ENCODE results near the gene CRIP1.

Gene CRIP1

DNA sequence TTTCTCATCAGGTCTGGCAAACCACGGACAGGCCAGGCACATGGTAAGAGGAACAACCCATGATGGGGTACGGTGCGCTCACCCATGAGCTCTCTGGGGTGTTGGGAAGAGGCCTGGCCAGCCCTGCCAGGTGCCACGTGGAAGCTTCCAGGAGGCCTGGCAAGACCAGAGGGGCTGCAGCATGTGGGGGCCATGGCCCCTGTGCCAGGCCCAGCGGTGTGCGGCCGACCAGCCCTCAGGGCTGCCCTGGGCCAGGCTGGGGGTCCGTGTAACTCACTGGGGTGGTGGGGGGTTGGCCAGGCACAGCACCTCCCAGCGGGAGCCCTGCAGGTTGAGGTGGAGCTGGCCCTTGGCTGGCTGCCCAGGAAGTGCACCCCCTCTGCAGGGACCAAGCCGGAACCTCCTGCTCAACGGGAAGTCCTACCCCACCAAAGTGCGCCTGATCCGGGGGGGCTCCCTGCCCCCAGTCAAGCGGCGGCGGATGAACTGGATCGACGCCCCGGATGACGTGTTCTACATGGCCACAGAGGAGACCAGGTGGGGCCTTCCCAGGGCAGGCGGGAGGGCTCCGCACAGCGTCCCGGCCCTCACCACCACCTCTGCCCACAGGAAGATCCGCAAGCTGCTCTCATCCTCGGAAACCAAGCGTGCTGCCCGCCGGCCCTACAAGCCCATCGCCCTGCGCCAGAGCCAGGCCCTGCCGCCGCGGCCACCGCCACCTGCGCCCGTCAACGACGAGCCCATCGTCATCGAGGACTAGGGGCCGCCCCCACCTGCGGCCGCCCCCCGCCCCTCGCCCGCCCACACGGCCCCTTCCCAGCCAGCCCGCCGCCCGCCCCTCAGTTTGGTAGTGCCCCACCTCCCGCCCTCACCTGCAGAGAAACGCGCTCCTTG lies 17.0 kb upstream of the CRIP1 start:
- in situ Hi-C loops (cut with HindIII; ENCODE audit: low sequenced_read_pairs): no loop called here

DNA sequence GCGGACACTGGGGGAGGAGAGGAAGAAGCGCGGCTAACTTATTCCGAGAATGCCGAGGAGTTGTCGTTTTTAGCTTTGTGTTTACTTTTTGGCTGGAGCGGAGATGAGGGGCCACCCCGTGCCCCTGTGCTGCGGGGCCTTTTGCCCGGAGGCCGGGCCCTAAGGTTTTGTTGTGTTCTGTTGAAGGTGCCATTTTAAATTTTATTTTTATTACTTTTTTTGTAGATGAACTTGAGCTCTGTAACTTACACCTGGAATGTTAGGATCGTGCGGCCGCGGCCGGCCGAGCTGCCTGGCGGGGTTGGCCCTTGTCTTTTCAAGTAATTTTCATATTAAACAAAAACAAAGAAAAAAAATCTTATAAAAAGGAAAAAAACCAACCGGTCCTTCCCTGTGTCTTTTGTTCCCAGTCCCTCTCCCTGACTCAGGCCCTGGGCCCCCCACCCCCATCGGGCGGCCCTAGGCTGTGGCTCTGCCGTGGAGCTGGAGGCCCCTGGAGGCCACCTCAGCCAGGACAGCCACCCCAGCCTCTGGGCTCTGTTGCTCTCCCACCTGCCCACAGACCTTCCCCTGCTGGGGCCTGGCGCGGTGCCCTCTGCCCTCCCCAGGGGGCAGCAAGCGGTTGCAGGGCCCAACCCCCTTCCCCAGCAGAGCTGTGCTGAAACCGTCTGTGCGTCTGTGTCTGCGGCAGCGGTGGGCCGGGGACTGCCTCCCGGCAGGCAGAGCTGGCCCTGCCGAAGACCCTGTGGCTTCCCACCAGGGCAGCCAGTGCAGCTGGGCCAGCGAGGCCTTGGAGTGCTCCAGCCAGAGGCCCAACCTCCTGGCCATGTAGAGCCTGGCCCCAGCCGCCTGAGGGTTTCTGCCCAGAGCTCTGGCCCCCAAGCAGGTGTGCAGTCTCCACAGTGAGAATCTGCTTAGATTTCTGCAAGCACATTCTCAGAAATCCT lies 16.1 kb upstream of the CRIP1 start:
- in situ Hi-C loops (cut with HindIII; ENCODE audit: low sequenced_read_pairs): no loop called here

DNA sequence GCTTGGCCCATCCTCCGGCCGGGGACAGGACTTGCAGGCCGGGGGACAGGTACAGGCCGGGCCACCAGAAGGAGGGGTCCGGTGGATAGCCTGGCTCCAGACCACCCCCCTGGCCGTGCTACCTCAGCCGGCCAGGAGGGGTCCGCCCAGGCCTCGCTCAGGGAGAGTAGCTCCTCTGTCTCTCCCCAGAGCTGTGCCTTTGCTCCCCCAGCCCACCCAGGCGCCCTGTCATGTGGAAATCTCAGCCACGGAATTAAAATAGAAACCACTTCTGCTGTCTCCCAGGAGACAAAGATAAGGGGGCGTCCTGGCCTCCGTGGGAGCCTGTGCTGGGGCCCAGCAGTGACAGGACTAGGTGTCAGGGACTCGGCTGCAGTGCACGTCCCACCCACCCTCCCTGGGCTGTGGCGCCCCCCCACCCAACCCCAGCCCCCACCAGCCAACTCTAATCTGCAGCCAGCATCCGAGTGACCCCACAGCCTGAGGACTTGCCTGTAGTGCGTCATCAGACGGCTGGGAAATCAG lies 15.3 kb upstream of the CRIP1 start:
- in situ Hi-C loops (cut with HindIII; ENCODE audit: low sequenced_read_pairs): no loop called here

DNA sequence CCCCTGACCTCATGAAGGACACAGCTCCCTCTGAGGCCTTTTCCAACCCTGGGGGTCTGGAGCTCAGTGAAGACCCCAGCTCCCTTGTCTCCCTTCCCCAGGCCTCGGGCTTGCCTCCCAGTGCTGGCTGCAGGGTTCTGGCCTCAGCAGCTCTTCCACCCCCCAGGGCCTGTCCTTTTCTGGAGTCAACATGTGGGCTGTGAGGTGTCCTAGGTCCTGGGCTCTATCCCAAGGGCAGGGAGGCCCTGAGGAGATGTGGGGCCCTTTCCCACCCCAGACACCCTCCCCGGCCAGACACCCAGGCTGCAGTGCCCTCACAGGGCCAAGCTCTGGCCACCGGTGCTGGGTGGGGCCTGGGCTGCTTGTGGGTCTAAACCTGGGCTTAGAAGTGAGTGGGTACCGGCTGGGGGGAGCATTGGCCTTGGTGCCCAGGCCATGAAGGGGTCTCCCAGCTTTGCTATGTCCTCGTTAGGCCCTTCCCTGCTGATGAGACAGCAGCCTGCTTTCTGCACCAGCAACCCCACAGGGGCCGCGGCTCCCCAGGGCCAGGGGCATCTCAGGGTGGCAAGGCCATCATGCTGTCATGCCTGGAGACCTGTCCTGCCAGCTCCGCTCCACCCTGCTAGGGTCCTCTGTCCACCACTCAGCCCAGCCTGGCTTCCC lies 14.7 kb upstream of the CRIP1 start:
- in situ Hi-C loops (cut with HindIII; ENCODE audit: low sequenced_read_pairs): no loop called here

DNA sequence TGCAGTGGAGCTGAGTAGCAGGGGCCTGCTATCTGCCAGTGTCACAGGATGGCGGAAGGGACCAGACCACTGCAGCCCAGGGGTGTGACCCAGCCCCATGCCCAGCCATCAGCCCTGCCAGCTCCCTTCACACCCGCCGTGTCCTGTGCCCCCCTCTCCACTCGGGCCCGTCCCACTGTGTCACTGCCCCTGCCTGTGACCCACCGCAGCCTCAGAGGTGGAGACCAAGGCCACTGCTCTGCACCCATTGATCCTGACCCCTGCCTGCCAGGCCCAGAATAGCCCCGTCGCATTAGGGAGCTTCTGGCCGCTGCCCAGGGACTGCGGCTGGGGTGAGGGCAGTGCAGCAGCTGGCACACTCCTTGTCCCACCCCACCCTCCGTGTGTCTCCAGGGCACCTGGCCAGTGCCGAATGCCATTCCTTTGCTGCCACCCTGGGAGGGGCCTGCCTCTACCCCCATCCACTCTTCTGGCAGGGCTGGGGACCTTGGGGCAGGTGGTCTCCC lies 14.1 kb upstream of the CRIP1 start:
- in situ Hi-C loops (cut with HindIII; ENCODE audit: low sequenced_read_pairs): no loop called here

DNA sequence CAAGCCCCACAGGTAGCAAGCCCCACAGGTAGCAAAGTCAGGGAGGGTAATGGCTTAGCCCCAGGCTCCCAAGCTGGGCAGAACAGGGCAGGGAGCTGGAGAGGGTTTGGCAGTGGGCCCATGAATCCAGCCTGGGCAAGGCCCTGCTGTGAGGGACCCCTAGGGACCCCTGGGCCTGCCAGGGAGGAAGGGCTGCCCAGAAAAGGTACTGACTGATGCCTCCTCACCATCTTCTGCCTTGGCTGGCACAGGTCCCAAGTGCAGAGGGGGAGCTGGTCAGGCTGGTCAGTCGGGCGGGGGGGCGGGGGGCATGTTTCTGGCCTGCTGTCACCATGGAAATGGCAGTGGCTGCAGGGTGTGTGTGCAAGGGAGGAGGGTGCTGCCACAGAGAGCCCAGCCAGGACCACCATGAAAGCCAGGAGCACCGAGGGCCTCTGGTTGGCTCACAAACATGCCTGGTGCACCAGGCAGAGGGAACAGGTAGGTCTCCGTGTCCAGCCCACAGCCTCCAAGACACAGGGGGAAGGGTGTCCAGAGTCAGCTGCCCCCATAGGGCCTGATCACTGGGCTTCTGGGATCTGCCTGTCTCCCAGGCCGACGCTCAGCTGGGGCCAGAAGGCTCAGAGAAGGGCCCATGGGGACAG lies 13.5 kb upstream of the CRIP1 start:
- in situ Hi-C loops (cut with HindIII; ENCODE audit: low sequenced_read_pairs): no loop called here

DNA sequence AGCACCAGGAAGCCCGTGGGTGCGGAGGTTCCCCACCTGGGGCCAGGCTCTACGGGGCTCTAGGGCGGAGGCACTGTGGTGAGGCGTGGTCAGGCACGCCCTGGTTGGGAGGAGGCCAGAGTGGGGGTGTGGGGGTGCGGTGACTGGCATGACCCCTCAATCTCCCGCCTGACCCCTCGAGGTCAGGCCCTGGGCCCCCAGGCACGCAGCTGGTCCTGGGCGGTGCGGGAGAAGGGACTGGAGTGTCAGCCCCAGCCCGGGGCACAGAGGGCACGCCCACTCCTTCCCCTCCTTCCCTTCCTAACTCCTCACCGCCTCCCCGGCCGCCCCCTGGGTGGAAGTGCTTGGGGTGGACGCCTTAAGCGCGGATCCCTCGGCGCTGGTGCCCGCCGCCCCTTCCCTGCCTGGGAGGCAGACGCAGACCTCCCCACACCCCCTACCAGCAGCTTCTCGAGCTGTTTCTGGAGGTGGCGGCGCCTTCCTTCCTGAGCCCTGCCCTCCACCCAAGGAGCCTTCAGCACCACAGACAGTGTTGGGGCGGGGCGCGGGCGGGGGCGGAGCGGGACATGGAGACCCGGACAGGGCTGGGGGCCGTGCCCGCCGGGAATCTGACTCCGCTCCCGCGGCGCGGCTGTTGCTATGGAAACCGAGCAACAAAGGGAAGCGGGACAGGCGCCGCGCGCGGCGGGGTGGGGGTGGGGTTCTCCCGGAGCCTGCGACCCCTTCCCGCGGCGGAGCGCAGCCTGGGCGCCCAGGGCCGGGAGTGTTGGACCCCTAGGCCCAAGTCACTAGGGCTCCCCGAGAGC lies 12.8 kb upstream of the CRIP1 start:
- in situ Hi-C loops (cut with HindIII; ENCODE audit: low sequenced_read_pairs): no loop called here

DNA sequence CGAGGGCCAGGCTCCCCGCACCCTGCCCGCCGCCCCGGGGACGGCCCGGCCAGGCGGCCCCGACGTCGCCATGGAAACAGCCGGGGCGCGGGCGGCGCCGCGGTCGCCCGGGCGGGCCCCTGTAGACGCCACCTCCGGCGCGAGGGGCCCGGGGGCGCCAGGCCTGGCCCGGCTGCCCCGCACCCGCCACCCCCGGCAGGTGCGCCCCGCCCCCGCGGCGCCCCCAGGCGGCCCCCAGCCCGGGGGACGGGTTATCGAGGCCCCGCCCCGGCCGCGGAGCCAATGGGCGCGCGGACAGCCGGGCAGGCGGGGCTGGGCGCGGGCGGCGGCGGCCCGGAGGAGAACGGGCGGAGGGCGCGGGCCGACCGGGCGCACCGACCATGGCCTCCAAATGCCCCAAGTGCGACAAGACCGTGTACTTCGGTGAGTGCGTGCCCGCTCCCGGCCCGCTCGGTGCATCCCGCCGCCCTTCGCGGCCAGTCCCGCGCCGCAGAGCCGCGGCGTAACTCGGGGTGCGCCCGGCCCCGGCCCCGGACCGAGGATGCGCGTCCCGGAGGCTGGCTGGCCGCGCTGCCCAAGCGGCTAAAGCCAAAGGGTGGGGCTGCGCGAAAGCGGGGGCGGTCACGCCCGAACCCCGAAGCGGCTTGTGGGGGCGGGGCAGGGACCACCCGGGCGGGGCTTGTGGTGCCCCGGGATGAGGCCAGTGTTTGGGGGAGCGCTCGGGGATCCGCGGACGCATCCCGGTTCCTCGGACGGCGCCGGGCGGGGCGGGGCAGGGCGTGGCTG lies 12.0 kb upstream of the CRIP1 start, which contains the start of gene CRIP2:
Gene CRIP2 (plus strand): TSS at position 339 of the 786 bp plus-strand sequence. CDS start 42 bp downstream, at position 381.
- in situ Hi-C loops (cut with HindIII; ENCODE audit: low sequenced_read_pairs): no loop called here

DNA sequence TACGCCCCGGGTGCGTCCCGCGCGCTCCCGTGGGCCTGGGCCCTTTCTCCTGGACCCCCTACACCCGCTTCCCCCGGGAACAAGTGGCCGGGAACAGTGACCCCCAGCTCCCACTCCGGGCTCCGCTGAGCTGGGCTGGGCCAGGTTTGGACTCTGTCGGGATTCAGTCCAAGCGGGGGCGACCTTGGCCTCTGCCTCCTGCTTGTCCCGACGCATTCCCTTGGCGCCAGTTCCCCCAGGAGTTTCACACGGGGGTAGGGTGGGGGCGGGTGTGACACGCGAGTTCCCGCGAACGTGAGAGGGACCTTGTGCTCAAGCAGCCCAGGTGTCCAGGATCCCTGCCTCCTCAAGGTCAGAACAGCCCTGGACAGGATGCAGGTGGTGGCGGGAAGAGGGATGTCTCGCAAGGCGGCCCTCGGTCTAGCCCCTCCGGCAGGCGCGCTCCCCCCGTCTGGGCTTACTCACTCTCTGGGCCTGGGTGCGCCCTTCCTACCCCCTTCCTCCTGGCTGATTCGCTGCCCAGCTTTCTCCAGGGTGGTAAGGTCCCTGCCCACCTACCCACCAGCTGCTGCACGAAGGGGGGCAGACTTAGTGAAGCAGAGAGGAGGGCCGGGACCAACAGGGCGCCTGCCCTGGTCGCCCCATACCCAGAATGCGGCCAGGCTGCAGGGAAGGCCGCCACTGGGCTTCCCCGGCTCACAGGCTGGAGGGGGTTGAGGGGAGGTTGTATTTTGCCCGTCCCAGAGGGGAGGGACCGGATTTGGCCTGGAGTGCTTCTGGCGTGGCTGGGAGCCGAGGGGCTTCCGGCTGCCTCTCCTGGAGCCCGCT lies 11.2 kb upstream of the CRIP1 start:
- in situ Hi-C loops (cut with HindIII; ENCODE audit: low sequenced_read_pairs): no loop called here

DNA sequence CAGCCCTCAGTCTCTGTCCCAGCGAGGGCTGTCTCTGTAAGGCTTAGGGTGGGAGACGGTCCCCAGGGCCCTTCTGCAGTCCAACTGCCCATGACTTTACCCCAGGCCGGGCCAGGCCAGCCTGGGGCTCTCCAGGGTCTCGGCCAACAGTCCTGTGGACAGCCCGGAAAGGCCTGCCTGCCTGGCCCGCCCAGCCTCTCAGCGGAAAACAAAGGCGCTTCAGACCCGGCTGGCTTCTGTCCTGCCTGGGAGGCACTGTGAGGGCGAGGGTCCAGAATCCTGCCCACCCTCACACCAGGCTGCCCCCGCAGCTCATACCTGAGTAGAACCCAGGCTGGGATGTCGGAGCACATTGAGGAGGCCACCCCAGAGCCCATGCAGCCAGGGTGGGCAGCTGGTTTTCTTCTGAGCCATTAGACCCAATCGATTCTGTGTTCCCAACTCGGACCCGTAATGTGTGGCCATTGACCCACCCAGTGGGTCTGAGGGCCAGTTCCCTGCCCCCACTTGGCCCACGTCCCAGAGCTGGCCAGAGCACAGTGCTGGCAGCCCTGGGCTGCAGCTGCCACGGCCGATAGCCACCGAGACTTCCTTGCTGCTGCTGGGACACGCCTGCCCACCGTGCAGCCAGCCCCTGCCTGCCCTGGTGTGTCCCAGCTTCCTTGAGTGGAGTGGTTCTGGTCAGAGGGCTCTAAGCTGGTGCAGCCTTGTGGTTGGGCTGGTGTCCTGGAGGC lies 10.4 kb upstream of the CRIP1 start:
- in situ Hi-C loops (cut with HindIII; ENCODE audit: low sequenced_read_pairs): no loop called here

DNA sequence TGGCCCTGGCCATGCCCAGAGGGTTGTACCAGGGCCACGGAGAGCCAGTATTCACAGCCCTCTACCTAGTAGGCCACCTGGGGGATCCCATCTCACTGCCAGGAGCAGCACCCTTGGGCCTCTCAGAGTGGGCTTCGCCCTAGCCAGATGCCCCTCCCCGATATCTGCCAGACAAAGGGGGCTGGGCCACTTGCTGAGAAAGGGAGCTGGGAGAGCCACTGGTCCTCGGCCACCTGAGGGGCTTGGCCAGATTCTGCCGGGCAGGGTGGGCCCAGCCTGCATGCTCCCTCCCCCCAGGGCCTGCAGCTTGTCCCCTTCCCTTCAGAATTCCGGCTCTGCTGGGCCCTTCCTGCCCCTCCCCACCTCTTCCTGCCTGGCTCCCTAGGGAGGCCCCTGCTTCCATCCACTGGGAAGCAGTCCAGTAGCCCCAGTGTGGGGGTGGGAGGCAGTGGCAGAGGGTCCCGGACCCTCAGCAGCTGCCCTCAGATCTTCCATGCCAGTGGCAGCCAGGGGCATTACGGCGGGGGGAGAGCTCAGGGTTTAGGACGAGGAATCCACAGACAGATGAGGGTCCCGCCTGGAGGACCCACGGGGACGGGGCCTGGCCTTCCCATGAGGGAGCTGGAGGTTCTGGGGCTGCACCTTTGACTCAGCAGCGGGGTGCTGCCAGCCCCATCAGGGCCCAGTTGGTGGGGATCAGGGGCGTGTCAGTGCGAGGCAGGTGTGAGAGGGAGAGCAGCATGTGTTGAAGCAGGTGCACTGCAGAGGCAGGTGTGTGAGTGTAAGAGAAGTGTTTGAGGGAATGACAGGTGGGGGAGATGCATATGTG lies 9.6 kb upstream of the CRIP1 start:
- in situ Hi-C loops (cut with HindIII; ENCODE audit: low sequenced_read_pairs): no loop called here

DNA sequence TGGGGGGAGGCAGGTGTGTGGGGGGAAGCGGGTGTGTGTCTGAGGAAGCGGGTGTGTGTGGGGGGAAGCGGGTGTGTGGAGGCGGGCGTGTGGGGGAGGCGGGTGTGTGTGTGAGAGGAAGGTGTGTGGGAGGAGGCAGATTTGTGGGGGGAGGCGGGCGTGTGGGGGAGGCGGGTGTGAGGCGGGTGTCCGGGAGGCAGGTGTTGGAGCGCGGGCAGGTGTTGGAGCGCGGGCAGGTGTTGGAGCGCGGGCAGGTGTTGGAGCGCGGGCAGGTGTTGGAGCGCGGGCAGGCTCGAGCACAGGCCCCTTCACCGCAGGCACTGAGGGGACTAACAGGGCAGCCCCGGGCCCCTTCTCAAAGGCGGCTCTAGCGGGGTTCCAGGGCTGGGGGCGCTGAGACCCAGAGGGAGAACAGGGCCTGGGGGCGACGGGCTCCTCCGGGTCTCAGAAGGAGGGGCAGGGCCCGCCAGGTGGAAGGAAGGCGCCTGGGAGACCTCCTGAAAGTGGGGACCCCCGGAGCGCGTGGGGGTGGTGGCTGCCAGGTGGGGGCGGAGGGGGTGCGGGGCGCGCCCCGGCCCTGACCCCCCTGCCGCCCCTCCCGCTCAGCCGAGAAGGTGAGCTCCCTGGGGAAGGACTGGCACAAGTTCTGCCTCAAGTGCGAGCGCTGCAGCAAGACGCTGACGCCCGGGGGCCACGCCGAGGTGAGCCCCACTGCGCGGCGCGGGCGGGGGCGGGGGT lies 8.9 kb upstream of the CRIP1 start:
- in situ Hi-C loops (cut with HindIII; ENCODE audit: low sequenced_read_pairs): no loop called here

DNA sequence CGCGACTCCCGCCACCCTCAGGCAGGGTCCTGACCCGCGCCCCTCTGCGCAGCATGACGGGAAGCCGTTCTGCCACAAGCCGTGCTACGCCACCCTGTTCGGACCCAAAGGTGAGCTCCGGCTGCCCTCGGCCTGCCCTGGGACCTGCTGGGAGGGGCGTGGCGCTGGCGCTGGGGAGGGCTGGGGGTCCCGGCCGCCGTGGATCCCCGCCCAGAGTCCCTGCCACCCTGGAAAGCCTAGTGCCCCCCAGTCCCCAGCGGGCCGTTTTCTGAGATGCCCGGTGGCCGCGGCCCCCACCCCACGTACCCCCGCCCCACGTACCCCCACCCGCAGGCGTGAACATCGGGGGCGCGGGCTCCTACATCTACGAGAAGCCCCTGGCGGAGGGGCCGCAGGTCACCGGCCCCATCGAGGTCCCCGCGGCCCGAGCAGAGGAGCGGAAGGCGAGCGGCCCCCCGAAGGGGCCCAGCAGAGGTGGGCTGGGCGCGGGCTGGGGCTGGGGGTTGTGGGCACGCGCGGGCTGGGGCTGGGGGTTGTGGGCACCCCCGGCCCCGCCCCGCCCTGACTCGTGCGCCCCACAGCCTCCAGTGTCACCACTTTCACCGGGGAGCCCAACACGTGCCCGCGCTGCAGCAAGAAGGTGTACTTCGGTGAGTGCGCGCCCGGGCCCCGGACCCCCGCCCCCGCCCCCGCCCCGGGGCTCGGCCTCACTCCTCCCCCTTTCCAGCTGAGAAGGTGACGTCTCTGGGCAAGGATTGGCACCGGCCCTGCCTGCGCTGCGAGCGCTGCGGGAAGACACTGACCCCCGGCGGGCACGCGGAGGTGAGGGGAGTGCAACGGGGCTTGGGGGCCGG lies 8.1 kb upstream of the CRIP1 start:
- in situ Hi-C loops (cut with HindIII; ENCODE audit: low sequenced_read_pairs): no loop called here

DNA sequence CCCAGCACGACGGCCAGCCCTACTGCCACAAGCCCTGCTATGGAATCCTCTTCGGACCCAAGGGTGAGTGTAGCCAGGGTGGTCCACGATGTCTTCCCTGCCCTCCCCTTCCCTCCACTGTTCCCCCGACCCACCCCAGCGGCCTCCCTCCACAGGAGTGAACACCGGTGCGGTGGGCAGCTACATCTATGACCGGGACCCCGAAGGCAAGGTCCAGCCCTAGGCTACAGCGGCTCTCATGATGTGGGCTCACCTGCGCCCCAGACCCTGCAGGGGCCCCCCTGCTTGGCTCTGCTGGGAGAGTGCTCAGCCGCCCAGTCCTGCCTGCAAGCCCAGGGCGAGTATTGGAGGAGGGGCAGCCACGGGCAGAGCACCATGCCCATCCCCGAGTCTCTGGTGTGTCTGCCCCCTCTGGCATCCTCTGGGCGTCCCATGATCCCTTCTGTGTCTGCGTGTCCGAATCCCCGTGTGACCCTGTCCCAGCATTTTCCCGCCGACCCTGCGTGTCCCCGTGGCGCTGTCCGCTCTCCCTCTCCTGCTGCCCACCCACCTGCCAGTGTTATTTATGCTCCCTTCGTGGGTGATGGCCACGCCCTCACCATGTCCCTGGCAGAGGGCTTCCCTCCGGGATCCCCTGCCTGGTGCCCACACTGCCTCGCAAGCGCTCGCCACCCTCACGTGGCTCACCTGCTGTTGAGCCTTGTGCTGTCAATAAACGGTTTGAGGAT lies 7.1 kb upstream of the CRIP1 start:
- in situ Hi-C loops (cut with HindIII; ENCODE audit: low sequenced_read_pairs): no loop called here

All from DLD1 (cell line).